TTC549 (cell line): ENCODE measurements around the gene AHCYL1.

Experiments used
- FAIRE-seq: peaks from 2 replicates; lab custom pipeline; 2012; peaks lifted over from hg19 to GRCh38; lab: Jason Lieb, UNC

Gene AHCYL1

DNA sequence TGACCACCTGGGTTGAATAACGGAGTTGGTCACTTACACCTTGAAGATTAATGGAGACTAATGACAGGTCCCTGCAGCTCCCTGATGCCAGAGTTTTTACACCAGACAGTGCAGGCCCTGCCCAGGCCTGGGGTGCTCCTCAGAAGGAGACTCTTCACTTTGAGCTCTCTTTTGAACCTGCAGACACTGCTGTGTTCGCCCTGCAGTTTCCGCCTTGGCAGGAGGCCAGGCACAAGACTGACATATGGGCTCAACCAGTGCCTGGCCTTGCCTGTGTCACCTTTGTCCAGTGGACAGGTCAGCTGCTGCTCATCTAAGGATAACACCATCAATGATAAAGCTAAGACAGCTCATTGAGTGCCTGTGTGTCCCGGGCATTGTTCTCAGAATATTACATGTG lies 55.1 kb downstream of the AHCYL1 start:
- no peak for FAIRE-seq

DNA sequence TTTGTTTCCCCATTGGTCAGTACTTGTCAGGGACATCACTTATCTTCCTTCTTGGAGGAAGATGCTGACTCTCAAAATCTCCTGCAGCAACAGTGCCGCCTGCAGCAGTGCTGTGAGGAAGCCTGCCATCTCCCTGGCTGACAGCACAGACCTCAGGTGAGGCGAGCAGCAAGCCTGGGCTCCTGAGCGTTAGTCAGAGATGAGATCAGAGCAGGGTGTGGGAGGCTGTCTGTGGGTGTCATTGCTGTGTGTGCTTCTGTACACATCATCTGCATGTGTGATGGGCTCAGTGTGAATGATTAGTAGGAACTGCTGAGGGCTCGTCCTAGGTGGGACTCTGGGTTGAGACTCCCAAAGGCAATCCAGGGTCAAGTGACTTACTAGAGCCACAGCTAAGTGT lies 56.0 kb downstream of the AHCYL1 start:
- FAIRE-seq, result no peak

DNA sequence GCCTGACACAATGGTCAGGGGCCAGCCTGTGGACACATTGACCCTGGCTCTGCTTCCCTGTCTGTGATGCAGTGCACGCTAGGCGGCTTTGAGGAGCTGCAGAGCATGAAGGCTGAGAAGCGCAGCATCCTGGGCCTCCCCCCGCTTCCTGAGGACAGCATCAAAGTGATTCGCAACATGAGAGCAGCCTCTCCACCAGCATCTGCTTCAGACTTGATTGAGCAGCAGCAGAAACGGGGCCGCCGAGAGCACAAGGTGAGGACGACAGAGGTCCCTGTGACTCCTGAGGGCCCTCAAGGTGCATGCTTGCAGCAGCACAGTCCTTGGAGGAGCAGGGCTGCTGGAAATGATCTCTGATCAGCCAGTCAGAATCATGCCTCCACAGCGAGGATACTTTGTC lies 58.5 kb downstream of the AHCYL1 start:
- no peak for FAIRE-seq

DNA sequence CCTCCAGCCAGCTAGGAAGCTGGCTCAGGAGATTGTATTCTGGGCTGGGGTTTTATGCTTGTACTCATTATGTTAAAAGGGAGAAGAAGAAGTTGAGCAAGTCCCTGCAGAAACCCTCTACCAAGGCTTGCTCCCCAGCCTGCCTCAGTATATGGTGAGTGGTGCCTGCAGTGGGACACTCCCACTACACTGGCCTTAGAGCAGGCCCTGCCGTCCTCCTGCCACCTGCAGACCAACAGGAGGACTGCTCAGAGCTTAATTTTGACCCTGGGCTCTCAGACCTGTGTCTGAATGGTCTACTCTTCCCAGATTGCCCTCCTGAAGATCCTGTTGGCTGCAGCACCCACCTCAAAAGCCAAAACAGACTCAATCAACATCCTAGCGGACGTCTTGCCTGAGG lies 62.9 kb downstream of the AHCYL1 start:
- FAIRE-seq, result no peak

DNA sequence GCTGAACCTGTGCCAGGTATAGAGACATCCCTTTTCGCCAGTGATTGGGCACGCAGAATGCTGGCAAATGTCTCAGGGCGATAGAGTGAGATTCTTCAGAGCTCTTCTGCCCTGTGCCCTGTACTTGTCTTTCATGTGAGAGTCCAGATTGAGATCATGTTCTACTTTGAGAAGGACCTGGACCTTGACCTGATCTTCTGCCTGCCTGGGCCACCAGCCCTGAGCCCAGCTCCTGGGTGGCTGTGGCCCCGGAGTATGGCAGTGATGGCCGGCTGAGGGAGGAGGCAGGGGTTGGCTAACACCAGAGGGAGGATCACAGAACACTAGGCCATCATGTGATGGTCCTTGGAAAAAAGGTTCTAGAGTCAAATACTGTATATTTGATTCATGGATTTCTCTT lies 63.7 kb downstream of the AHCYL1 start:
- no peak for FAIRE-seq

DNA sequence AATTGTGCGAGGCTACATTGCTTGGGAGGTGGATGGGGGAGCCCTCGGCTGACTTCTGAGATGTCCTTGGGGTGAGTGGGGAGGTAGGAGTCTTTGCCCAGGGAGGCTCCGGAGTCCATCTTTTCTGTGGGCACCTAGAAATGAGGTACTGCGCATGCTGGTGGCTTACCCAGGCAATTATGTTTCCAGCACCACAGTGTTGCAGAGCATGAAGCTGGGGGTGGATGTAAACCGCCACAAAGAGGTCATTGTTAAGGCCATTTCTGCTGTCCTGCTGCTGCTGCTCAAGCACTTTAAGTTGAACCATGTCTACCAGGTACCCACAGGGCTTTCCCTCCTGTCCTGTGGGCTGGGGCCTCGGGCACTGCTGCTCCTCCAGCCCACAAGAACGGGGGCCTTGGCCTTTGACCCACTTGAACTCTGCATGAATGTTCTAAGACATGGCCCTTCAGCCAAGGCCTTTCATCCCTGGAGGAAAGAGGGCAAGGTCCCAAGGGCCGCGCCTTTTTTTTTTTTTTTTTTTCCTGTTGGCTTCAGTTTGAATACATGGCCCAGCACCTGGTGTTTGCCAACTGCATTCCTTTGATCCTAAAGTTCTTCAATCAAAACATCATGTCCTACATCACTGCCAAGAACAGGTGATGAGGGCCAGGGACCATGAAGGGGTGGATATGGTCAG lies 64.5 kb downstream of the AHCYL1 start:
- no peak for FAIRE-seq

DNA sequence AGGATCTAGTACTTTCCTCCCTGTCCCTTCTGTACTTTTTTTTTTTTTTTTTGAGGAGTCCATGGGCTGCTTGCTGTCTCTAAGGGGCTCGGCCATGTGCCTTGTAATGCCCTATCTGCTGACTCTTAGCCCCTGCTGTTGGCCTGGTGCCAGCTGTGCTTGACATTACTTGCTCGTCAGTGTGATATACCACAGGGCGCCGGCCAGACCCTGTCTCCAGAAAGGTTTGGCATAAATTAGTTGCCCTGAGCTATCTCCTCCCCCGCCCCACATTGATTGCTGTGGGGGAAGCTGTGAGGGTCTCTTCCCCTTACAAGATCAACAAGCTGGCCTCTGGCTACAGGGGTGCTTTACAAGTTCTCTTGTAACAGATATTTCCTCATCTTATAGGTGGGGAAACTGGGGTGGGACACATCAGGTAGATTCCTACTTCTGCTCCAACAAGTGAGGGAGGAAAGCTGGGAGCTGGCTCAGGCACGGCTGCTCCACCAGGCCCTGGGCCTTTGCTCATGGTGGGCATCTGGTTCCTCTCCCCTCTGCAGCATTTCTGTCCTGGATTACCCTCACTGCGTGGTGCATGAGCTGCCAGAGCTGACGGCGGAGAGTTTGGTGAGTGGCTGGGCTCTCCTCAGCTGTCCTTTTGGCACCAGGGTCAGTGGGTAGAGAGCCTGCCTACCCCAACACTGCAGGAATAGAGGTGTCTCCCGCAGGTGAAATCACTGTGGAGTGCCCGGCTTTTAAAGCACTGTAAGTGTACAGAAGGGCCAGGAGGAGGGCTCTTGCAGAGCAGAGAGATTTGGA lies 65.4 kb downstream of the AHCYL1 start:
- FAIRE-seq, result no peak

DNA sequence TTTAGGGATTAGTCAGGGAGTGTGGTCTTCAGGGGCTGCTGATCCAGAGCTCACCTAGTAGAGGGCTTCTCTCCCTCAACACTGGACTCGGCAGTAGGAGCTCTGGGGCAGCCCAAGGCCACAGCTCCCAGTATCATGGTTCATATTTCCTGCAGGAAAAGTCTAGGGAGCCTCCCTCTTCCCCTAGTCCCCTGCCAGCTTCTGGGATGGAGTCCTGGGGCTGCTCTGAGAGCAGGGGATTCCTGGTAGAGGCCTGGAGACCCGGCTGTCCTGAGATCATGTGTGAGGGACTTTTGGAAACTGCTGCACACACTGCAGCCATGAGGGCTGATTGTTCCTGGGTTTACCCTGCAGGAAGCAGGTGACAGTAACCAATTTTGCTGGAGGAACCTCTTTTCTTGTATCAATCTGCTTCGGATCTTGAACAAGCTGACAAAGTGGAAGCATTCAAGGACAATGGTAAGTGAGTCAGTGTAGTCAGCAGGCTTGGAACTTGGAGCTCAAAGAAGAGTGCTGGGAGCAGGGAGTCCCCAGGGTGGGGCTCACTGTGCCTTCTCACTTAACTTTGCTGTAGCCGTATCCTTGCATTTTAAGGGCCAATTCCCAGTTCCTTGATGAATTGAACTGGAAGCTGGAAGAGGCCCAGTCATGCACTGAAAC lies 66.2 kb downstream of the AHCYL1 start:
- no peak for FAIRE-seq

DNA sequence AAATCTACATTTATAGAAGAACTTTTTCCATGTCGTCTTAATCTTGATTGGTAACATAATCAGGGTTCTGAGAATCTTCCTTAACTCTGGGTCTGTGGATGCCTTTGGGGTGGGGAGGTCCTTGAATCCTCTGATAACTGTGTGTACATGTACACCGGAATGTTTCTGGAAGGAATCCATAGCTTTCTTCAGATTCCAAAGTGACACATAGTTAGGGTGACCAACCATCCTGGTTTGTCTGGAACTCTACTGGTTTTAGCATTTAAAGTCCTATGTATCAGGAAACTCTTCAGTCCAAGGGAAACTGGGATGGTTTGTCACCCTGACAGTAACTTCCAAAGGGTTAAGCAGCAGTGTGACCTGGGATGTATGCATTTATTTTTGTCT lies 66.7 kb downstream of the AHCYL1 start:
- FAIRE-seq, result no peak

DNA sequence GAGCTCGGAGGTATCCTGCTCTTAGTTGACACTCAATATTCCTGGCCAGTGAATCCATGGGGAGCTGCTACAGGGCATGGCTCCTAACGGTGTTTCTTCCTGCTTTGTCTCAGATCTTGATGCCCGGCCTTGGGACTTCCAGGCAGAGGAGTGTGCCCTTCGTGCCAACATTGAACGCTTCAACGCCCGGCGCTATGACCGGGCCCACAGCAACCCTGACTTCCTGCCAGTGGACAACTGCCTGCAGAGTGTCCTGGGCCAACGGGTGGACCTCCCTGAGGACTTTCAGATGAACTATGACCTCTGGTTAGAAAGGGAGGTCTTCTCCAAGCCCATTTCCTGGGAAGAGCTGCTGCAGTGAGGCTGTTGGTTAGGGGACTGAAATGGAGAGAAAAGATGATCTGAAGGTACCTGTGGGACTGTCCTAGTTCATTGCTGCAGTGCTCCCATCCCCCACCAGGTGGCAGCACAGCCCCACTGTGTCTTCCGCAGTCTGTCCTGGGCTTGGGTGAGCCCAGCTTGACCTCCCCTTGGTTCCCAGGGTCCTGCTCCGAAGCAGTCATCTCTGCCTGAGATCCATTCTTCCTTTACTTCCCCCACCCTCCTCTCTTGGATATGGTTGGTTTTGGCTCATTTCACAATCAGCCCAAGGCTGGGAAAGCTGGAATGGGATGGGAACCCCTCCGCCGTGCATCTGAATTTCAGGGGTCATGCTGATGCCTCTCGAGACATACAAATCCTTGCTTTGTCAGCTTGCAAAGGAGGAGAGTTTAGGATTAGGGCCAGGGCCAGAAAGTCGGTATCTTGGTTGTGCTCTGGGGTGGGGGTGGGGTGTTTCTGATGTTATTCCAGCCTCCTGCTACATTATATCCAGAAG lies 69.2 kb downstream of the AHCYL1 start:
- no peak for FAIRE-seq

DNA sequence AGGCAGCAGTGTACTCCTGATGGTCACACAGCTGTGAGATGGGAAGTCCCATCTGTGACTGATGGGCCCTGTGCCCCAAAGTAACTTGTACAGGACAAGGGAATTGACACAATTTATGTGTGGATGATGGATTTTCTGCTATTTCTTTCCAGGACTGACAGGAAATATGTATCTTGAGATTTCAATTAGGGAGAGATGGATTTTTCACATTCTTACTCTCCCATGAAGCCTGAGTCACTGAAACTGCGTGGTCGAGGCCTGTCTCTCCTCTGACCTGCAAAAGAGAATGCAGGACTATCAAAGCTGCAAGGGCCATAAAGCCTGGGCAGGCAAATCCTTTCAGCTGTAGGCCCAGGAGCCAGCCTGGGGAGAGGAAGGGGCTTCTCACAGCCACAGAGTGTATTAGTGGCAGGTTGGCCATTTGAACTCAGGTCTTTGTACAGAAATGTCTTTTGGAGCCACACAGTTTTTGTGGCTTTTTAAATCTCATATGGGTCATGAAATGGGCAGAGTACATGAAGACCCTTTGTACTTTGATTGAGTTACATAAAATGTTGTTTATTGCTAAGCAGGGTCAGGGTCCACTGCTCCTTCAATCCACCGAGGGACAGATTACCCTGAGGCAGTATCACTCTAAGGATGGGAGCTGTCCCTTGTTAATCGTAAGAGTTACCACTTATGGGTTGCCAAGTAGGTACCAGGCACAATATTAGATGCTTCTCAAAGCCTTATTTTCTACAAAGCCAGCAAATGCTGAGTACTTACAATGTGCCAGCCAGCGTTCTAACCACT lies 71.1 kb downstream of the AHCYL1 start:
- no peak for FAIRE-seq

DNA sequence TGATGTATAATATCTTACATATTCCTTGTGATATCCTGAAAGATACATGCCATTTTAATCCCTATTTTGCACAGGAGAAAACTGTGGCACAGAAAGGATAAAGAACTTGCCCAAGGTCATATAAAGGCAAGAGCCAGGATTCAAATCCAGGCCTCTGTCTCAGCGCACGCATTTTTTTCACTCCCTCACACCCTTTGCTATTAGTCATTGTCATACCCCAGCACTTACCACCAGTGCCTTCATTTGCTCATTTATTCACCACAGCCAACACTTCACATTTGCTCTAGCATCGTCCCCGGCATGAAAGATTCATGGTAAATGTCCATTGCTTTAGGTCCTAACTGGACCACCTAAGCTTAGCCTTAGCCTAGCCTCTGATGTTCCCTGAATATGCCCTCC lies 71.7 kb downstream of the AHCYL1 start:
- no peak for FAIRE-seq

DNA sequence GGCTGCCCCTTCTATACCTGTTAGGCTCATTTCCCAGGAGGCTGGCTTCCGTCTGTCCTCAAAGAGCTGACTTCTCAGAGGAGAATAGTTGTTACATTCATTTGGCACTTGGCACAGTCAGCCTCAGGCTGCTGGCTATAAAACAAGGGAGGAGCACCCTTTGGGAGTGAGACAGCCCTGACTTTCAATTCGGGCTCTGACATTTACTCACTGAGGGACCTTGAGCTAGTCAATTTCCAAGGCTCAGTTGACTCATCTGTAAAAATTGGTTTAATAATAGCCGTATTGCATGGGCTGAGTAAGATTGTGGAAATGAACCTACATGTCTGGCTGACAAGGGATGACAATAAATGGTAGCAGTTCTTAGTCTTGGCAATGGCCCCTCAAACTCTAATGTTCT lies 72.2 kb downstream of the AHCYL1 start:
- FAIRE-seq, result no peak

DNA sequence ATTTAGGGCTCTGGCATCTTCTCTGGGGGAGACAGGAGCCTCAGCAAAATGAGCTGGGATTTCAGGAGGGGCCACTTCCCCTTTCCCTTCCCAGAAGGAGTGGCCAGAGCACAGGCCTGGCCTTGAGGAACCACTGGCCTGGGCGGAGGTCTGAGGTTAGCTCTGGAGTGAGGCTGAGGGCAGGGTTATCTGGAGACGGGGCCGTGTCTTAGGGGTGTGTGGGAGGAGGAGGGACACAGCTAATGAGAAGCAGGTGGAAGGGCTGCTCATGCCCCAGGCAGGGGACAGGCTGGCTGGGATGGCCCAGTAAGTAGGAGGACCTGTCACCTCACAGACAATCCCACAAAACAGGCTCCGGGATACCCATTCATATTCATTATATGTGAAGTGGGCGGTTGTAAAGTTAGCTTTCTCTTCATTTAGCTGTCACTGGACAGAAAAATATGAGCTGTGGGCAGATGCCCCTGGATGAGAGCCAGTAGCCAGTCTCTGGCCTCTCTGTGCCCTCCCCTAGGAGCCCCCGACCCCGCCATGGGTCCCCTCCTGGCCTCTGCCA lies 73.5 kb downstream of the AHCYL1 start:
- FAIRE-seq, result no peak

DNA sequence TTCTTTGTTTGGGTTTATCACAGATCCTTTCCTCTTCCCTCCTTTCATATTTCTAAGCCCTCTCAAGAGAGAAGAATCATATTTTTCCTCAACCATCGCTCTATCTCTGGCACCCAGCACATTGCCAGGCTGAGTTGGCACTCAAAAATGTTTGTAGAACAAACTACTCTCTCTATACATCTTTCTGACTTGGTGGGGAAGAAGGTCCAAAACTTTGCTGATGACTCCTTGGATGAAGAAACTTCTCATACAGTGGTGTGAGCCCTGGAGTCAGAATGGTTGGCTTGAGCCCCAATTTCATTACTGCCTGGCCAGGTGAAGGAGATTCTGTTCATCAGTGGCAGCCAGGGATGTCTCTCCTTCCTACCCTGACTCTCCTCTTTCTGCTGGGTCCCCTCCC lies 74.0 kb downstream of the AHCYL1 start:
- no peak for FAIRE-seq

DNA sequence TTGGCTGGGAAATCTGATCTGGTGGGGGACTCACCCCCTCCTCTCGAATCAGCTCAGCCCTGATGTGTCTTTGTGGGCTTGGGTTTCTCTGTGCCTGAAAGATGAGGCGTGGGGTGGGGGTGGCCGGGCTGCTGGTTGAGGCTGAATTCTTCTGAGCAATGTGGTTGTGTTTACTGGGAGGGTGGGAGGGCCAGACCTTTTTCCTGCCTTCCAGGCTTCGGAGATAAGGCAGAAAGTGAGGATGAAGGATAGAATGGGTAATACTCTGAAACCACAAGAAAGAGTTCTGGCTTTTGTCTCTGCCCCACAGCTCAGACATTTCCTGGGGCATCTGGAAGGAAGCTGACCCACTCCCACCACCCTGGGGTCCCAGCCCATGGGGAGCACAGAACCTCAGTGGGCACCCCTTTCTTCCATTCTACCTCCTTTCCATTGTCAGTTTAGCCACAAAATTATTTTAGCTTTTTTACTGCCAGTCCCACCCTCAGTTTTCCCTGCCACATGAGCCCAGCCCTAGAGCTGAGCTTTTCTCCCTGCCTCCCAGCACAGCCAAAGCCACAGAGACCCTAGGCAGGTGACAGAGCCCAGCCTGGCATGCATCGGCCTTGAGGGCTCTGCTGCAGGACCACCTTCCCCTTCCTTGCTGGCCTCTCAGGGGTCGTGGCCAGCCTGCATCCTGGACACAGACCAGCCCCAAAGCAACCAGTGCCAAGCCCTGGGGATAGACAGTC lies 74.7 kb downstream of the AHCYL1 start:
- no peak for FAIRE-seq

DNA sequence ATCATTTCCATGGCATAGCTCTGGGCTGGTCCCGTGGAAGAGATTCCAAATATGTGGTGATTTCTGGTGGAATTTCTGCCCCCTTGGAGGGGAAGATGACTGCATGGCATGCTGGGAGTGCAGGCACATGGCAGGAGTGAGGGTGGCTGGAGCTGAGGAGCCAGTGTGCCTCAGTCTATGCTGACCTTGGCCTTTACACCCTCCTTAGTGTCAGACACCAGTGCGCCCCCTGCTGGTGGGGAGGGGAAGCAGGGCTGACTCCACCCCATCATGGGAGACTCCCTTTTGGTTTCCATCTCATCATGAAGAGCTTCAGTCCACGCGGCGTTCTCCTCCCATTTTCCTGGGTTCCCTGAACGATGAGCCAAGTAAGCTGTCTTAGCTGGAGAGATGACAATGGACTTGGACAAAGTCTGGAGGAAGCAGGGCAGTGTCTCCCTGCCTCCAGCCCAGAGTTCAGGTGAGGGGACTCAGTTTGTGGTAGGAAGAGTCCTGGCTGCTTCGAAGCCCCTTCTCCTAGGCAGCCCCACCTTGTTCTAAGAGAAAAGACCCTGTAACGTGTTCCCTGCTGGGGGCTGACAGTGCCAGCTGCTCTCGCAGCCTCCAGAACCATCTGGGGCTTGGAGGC lies 75.6 kb downstream of the AHCYL1 start:
- FAIRE-seq, result no peak

DNA sequence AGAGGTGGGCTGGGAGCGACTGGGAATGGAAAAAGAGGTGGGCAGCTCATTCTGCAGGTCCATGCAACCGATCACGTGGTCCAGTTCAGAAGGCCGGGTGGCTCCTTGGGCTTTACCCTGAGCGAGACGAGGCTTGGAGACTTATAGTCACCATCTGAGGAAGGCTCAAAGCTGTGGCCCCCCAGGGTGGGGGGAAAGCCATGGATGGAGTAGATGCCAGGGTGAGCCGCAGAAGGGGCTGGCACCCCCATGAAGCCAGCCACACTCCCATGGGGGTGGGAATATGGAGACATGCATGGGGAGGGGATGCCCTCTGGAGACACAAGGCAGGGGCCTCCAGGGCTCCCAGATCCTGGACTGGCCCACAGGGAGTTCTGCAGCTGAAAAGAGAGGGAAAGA lies 76.1 kb downstream of the AHCYL1 start:
- no peak for FAIRE-seq

DNA sequence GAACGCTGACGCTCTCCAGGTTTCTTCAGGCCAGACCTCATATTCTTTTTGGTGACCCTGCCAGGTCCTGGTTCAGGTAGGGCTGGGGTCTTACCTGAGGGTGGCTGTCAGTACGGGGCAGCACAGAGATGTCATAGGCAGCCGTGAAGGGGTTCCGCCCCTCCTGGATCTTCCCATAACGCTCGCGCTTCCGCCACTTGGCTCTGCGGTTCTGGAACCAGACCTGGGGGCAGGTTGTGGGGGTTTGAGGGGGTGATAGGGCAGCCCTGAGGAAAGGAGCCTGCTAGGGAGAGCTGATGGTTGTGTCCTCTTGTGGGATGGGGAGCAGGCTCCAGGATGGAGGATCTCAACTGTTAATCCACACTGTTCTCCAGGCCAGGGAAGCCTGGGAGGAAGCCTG lies 76.8 kb downstream of the AHCYL1 start:
- FAIRE-seq, result no peak

DNA sequence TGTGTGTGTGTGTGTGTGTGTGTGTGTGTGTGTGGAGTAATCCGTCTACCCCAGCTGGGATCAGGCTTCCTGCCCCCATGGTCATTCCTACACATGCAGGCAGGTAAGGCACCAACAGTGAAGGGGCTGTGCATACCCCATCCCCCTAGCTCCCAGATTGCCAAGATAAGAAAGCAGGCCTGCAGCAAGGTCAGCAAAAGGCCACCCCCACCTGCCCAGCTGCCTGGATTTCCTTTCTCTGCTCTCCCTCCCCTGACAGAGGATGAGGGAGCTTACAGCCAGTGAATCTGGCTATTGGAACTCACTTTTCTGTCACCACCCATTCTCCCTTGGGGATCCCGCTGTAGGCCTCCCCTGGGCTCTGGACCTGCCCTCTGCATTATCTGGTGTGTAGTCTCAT lies 78.0 kb downstream of the AHCYL1 start:
- FAIRE-seq, result no peak
